Measurements from ENCODE around the gene TRAPPC8.

Gene TRAPPC8

GRCh38 chr18:31942999-31943877 is at the start of gene TRAPPC8:
TRAPPC8 (minus strand) TSS chr18:31943128; CDS start chr18:31942764, 364 bp downstream.
- H4K20me1 ChIP-seq (ENCODE audit: insufficient read depth, low read length, poor library complexity, severe bottlenecking): peaks cover 40% of the 10 kb centered on the region
- H3K4me1 ChIP-seq (ENCODE audit: insufficient read depth, low read length, poor library complexity, severe bottlenecking): peaks cover 29% of the 10 kb centered on the region
- H2AFZ ChIP-seq (ENCODE audit: low read length): peak within 1 kb of the TSS; percentile 98
- H3K27me3 ChIP-seq (ENCODE audit: insufficient read depth, low read length, poor library complexity, severe bottlenecking): no peaks in the 10 kb centered on the region
- peak within 1 kb of the TSS; percentile 96 for H3K4me2 ChIP-seq (ENCODE audit: low read depth, low read length, poor library complexity, severe bottlenecking)
- TF ChIP-seq EZH2phosphoT487 (IDR thresholded peaks at IDR 0.05; ENCODE audit: borderline replicate concordance) (no peak), CTCF (conservative IDR thresholded peaks at IDR 0.05; ENCODE audit: low read length) (no peak)
- peak within 1 kb of the TSS; percentile 96 for H3K4me3 ChIP-seq (ENCODE audit: low read length, poor library complexity, severe bottlenecking)
- H3K79me2 ChIP-seq (ENCODE audit: insufficient read depth, low read length): peaks cover 54% of the 10 kb centered on the region
- H3F3A ChIP-seq (ENCODE audit: low read depth): no peaks in the 10 kb centered on the region
- H3K9me3 ChIP-seq (ENCODE audit: insufficient read depth, low read depth, low read length): no peaks in the 10 kb centered on the region
- H3K36me3 ChIP-seq (ENCODE audit: insufficient read depth, low read length): no peaks in the 10 kb centered on the region
- no peaks in the 10 kb centered on the region for H3K9me2 ChIP-seq (replicated peaks; ENCODE audit: low read depth, low read length)
- H3K9ac ChIP-seq (ENCODE audit: low read depth, low read length, poor library complexity, severe bottlenecking): peak within 1 kb of the TSS; percentile 79

- Histone ChIP-seq H3K36me3 (ENCODE audit: insufficient read depth, low read length) (no peaks in the 10 kb centered on the region), H3K27me3 (ENCODE audit: insufficient read depth, low read length, poor library complexity, severe bottlenecking) (no peaks in the 10 kb centered on the region), H3K9me2 (replicated peaks; ENCODE audit: low read depth, low read length) (no peaks in the 10 kb centered on the region), H3K4me3 (ENCODE audit: low read length, poor library complexity, severe bottlenecking) (no peak overlapping the region), H3K79me2 (ENCODE audit: insufficient read depth, low read length) (no peaks in the 10 kb centered on the region), H3F3A (ENCODE audit: low read depth) (no peaks in the 10 kb centered on the region), H2AFZ (ENCODE audit: low read length) (no peak overlapping the region), H3K4me1 (ENCODE audit: insufficient read depth, low read length, poor library complexity, severe bottlenecking) (peaks cover 4% of the 10 kb centered on the region), H4K20me1 (ENCODE audit: insufficient read depth, low read length, poor library complexity, severe bottlenecking) (no peaks in the 10 kb centered on the region), H3K4me2 (ENCODE audit: low read depth, low read length, poor library complexity, severe bottlenecking) (no peak overlapping the region), H3K9me3 (ENCODE audit: insufficient read depth, low read depth, low read length) (no peaks in the 10 kb centered on the region), H3K9ac (ENCODE audit: low read depth, low read length, poor library complexity, severe bottlenecking) (no peak overlapping the region)
- TF ChIP-seq CTCF (conservative IDR thresholded peaks at IDR 0.05; ENCODE audit: low read length) (no peak), EZH2phosphoT487 (IDR thresholded peaks at IDR 0.05; ENCODE audit: borderline replicate concordance) (no peak)
Observed at GRCh38 chr18:31990823-31991222, 47.9 kb upstream of the TRAPPC8 start.

- TF ChIP-seq EZH2phosphoT487 (IDR thresholded peaks at IDR 0.05; ENCODE audit: borderline replicate concordance): no peak
- no peak for TF ChIP-seq CTCF (conservative IDR thresholded peaks at IDR 0.05; ENCODE audit: low read length)
- no peak overlapping the region for H2AFZ ChIP-seq (ENCODE audit: low read length)
Observed at GRCh38 chr18:31983976-31984375, 41.0 kb upstream of the TRAPPC8 start.

More at GRCh38 chr18:31983976-31984375, 41.0 kb upstream of the TRAPPC8 start:
- Histone ChIP-seq H3K27me3 (ENCODE audit: insufficient read depth, low read length, poor library complexity, severe bottlenecking) (no peaks in the 10 kb centered on the region), H3K4me2 (ENCODE audit: low read depth, low read length, poor library complexity, severe bottlenecking) (peak overlapping the region; percentile 22), H4K20me1 (ENCODE audit: insufficient read depth, low read length, poor library complexity, severe bottlenecking) (no peaks in the 10 kb centered on the region), H3K4me3 (ENCODE audit: low read length, poor library complexity, severe bottlenecking) (no peak overlapping the region), H3K4me1 (ENCODE audit: insufficient read depth, low read length, poor library complexity, severe bottlenecking) (peaks cover 18% of the 10 kb centered on the region), H3K9me2 (replicated peaks; ENCODE audit: low read depth, low read length) (no peaks in the 10 kb centered on the region), H3F3A (ENCODE audit: low read depth) (no peaks in the 10 kb centered on the region), H3K9me3 (ENCODE audit: insufficient read depth, low read depth, low read length) (no peaks in the 10 kb centered on the region), H3K36me3 (ENCODE audit: insufficient read depth, low read length) (no peaks in the 10 kb centered on the region), H3K9ac (ENCODE audit: low read depth, low read length, poor library complexity, severe bottlenecking) (no peak overlapping the region), H3K79me2 (ENCODE audit: insufficient read depth, low read length) (no peaks in the 10 kb centered on the region)
